Neural cell (in vitro differentiated cells): ENCODE results near the gene COPZ2. TPM values are rescaled to one million over a fixed set of nuclear protein-coding genes. Genes with fewer than 3 reads are reported as not detected.

Experiments
- H2AFZ ChIP-seq: fragments of 200-600, 300-800 bp; sonication (generic), shearing (Covaris generic); 2 replicates; pipeline ENCODE4 v1.6.0; 2014; ENCODE audit warnings: low read depth, mild to moderate bottlenecking, antibody characterized with exemption, low read length, moderate library complexity
- H3F3A ChIP-seq: fragments of 200-600 bp; shearing (Covaris generic); 2 replicates; pipeline ENCODE4 v1.6.1; 2016; ENCODE audit warnings: mild to moderate bottlenecking, moderate library complexity, mixed read lengths, antibody characterized with exemption, low read length; ENCODE audit not compliant: insufficient read depth, poor library complexity, severe bottlenecking
- H3K27ac ChIP-seq: fragments of 200-600, 300-800 bp; sonication (generic), shearing (Covaris generic); 2 replicates; pipeline ENCODE4 v1.5.1; 2014; ENCODE audit warnings: mild to moderate bottlenecking, low read length, moderate library complexity
- H3K27me3 ChIP-seq: fragments of 300-800, 200-600 bp; sonication (generic), shearing (Covaris generic); 2 replicates; pipeline ENCODE4 v1.6.0; 2014; ENCODE audit warnings: mild to moderate bottlenecking, low read depth, low read length, moderate library complexity; ENCODE audit not compliant: insufficient read depth
- H3K36me3 ChIP-seq: fragments of 300-800, 200-600 bp; sonication (generic), shearing (Covaris generic); 2 replicates; pipeline ENCODE4 v1.5.1; 2014; ENCODE audit warnings: mild to moderate bottlenecking, antibody characterized with exemption, low read length, moderate library complexity; ENCODE audit not compliant: insufficient read depth
- H3K4me2 ChIP-seq: fragments of 300-800, 200-600 bp; sonication (generic), shearing (Covaris generic); 2 replicates; pipeline ENCODE4 v1.6.0; 2014; ENCODE audit warnings: mild to moderate bottlenecking, low read length
- H3K4me3 ChIP-seq: fragments of 300-800, 200-600 bp; sonication (generic), shearing (Covaris generic); 2 replicates; pipeline ENCODE4 v1.5.1; 2014; ENCODE audit warnings: mild to moderate bottlenecking, low read length, moderate library complexity
- H3K79me2 ChIP-seq: fragments of 200-600 bp; shearing (Covaris generic); replicated peaks from 2 replicates; pipeline ENCODE4 v1.6.0; 2014; ENCODE audit warnings: mild to moderate bottlenecking, low read length, moderate library complexity; ENCODE audit not compliant: insufficient read depth
- H3K9ac ChIP-seq: fragments of 300-800, 200-600 bp; sonication (generic), shearing (Covaris generic); 2 replicates; pipeline ENCODE4 v1.6.1; 2016; ENCODE audit warnings: mild to moderate bottlenecking, low read length, mixed read lengths
- H3K9me2 ChIP-seq: fragments of 200-600 bp; shearing (Covaris generic); 2 replicates; pipeline ENCODE4 v1.6.1; 2016; ENCODE audit warnings: mild to moderate bottlenecking, low read length, mixed read lengths; ENCODE audit not compliant: insufficient read depth
- H3K9me3 ChIP-seq: fragments of 200-600, 300-800 bp; sonication (generic), shearing (Covaris generic); 2 replicates; pipeline ENCODE4 v1.6.1; 2016; ENCODE audit warnings: mild to moderate bottlenecking, mixed run types, low read length, moderate library complexity, mixed read lengths
- H4K20me1 ChIP-seq: fragments of 200-600 bp; shearing (Covaris generic); 2 replicates; pipeline ENCODE4 v1.6.1; 2016; ENCODE audit warnings: mild to moderate bottlenecking, mixed run types; ENCODE audit not compliant: insufficient read depth
- CTCF ChIP-seq: fragments of 450-650 bp; IDR thresholded peaks from 2 replicates; pipeline ENCODE4 v1.5.1; 2014; ENCODE audit warnings: antibody characterized with exemption, mild to moderate bottlenecking, moderate library complexity; ENCODE audit not compliant: poor library complexity, severe bottlenecking
- EP300 ChIP-seq: fragments of 450-650 bp; conservative IDR thresholded peaks from 2 replicates; pipeline ENCODE4 v1.6.1; 2014; ENCODE audit warnings: antibody characterized with exemption, mild to moderate bottlenecking, moderate library complexity; ENCODE audit not compliant: poor library complexity, severe bottlenecking
- EZH2 ChIP-seq: fragments of 200-600, 300-800 bp; shearing (Covaris generic), sonication (generic); IDR thresholded peaks from 2 replicates; pipeline ENCODE4 v1.6.1; 2014; ENCODE audit warnings: antibody characterized with exemption, low read length, borderline replicate concordance, mild to moderate bottlenecking; ENCODE audit not compliant: insufficient read depth, poor library complexity, severe bottlenecking
- MXI1 ChIP-seq: fragments of 450-650 bp; conservative IDR thresholded peaks from 2 replicates; pipeline ENCODE4 v1.6.1; 2014; ENCODE audit warnings: antibody characterized with exemption, mild to moderate bottlenecking; ENCODE audit not compliant: poor library complexity, severe bottlenecking
- POLR2AphosphoS5 ChIP-seq: IDR thresholded peaks from 2 replicates; pipeline ENCODE4 v1.6.1; 2012
- RAD21 ChIP-seq: fragments of 450-650 bp; conservative IDR thresholded peaks from 2 replicates; pipeline ENCODE4 v1.6.1; 2014; ENCODE audit warnings: antibody characterized with exemption, mild to moderate bottlenecking, moderate library complexity
- SMC3 ChIP-seq: fragments of 450-650 bp; conservative IDR thresholded peaks from 2 replicates; pipeline ENCODE4 v1.6.1; 2014; ENCODE audit warnings: antibody characterized with exemption, mild to moderate bottlenecking, moderate library complexity; ENCODE audit not compliant: poor library complexity
- TAF1 ChIP-seq: IDR thresholded peaks from 2 replicates; pipeline ENCODE4 v1.6.1; 2012; ENCODE audit warnings: low read depth
- polyA plus RNA-seq: library from polyadenylated mRNA; depleted of rRNA; stranded (reverse); fragments of >200 nt; gene quantifications from 2 replicates; pipeline ENCODE4 v1.2.3, GENCODE V29; 2014
- TF ChIP-seq, protein P1 (sequence below): IDR thresholded peaks from 2 replicates; pipeline ENCODE4 v1.6.1; 2012; ENCODE audit warnings: borderline replicate concordance

Gene COPZ2
- polyA plus RNA-seq, 1 donor from 2014 or later: not detected

DNA sequence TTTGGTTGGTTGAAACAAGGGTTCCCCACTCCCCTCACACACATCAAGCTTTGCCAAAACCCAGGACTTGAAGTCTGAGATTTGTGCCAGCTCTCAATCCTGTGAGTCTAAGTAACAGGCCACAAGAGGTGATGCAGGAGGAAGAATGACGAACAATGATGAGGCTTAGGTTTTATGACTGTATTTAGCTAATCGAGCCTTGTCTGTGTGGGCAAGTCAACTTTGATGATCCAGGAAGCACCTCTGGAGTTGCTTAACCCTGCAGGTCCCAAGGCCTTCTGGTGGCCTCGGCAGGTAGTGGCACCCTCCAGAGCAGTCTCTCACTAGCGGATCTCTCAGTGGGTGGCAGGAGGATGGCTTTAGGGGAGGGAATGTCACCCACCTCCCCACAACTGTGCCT, 38.0 kb downstream of the COPZ2 start:
- H3F3A ChIP-seq: peaks cover 8% of the 10 kb centered on the region
- H3K27ac ChIP-seq: no peak overlapping the region
- no peak overlapping the region for H2AFZ ChIP-seq
- H3K27me3 ChIP-seq: no peaks in the 10 kb centered on the region
- no peak overlapping the region for H3K4me3 ChIP-seq
- H3K9ac ChIP-seq: no peak overlapping the region
- no peaks in the 10 kb centered on the region for H3K79me2 ChIP-seq
- no peaks in the 10 kb centered on the region for H3K9me3 ChIP-seq
- no peak overlapping the region for H3K4me2 ChIP-seq
- no peaks in the 10 kb centered on the region for H4K20me1 ChIP-seq
- TF ChIP-seq TAF1 (no peak), POLR2AphosphoS5 (no peak), RAD21 (no peak), CTCF (no peak), MXI1 (no peak), SMC3 (no peak), EP300 (no peak), EZH2 (no peak)
- TF ChIP-seq, protein P1, sequence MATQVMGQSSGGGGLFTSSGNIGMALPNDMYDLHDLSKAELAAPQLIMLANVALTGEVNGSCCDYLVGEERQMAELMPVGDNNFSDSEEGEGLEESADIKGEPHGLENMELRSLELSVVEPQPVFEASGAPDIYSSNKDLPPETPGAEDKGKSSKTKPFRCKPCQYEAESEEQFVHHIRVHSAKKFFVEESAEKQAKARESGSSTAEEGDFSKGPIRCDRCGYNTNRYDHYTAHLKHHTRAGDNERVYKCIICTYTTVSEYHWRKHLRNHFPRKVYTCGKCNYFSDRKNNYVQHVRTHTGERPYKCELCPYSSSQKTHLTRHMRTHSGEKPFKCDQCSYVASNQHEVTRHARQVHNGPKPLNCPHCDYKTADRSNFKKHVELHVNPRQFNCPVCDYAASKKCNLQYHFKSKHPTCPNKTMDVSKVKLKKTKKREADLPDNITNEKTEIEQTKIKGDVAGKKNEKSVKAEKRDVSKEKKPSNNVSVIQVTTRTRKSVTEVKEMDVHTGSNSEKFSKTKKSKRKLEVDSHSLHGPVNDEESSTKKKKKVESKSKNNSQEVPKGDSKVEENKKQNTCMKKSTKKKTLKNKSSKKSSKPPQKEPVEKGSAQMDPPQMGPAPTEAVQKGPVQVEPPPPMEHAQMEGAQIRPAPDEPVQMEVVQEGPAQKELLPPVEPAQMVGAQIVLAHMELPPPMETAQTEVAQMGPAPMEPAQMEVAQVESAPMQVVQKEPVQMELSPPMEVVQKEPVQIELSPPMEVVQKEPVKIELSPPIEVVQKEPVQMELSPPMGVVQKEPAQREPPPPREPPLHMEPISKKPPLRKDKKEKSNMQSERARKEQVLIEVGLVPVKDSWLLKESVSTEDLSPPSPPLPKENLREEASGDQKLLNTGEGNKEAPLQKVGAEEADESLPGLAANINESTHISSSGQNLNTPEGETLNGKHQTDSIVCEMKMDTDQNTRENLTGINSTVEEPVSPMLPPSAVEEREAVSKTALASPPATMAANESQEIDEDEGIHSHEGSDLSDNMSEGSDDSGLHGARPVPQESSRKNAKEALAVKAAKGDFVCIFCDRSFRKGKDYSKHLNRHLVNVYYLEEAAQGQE: no peak
- no peaks in the 10 kb centered on the region for H3K9me2 ChIP-seq
- no peaks in the 10 kb centered on the region for H3K36me3 ChIP-seq

DNA sequence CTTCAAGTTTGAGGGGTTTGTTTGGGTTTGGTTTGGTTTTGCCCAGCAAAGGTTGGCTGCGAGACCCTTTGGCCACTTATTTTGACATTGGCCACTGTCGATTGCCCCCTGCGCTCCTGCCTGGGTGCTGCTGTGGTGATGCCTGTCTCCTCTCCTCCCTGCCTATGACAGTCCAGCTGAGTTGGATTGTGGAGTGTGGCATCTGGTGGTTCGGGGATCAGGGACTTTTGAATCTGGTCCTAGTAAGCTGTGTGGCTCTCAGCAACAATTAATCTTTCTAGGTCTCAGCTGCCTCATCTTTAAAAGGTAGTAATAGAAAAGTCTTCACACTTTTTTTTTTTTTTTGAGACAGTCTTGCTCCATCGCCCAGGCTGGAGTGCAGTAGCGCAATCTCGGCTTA, 39.6 kb downstream of the COPZ2 start:
- no peaks in the 10 kb centered on the region for H4K20me1 ChIP-seq
- H3K27me3 ChIP-seq: no peaks in the 10 kb centered on the region
- no peak overlapping the region for H3K4me2 ChIP-seq
- no peak overlapping the region for H3K27ac ChIP-seq
- H2AFZ ChIP-seq: no peak overlapping the region
- H3K9ac ChIP-seq: no peak overlapping the region
- H3K4me3 ChIP-seq: no peak overlapping the region
- H3K36me3 ChIP-seq: no peaks in the 10 kb centered on the region
- no peaks in the 10 kb centered on the region for H3K9me3 ChIP-seq
- no peak for TF ChIP-seq TAF1
- no peak for TF ChIP-seq EP300
- no peak for TF ChIP-seq MXI1
- TF ChIP-seq POLR2AphosphoS5: no peak
- TF ChIP-seq, protein P1: no peak
- TF ChIP-seq SMC3: no peak
- TF ChIP-seq CTCF: no peak
- no peak for TF ChIP-seq RAD21
- TF ChIP-seq EZH2: no peak
- H3K9me2 ChIP-seq: no peaks in the 10 kb centered on the region
- no peaks in the 10 kb centered on the region for H3F3A ChIP-seq
- no peaks in the 10 kb centered on the region for H3K79me2 ChIP-seq
